ENCODE data around the gene MSRB1.

DNA sequence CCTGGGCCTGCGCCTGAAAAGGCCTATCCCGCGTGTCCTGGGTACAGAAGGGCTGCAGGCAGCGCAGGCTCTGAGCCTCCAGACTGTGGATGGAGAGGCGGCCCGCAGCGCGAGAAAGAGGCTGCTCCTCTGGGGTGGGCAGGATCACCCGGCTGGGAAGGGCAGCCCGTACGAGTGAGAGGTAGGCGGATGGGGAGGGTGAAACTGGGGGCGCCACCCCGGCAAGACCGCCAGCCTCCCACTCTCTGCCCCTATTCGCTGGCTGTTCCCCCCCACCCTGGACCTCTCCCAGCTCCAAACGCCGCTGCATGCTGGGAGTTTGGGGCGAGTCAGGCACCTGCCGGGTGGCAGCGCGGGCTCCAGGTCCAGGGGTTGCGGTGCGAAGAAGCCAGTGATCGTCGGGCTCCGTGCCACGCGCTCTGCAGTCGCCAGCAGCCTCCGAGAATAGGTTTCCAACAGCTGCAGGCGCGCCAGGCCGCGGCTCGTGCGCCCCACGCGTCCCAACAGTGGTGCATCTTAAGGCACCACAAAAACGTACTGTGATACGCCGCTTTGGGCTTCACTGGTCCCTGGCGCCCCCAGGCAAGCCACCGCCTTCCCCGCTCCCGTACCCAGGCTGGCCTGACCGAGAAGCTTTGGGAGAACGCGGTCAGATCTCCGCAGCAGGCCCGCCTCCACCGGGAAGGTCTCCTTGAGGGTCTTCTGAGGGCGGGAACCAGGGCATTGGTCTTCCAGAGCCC is 37.2 kb upstream of the MSRB1 start:
- TF ChIP-seq CTCF (conservative IDR thresholded peaks at IDR 0.05 in 1 of 2, IDR thresholded peaks at IDR 0.05 in 1 of 2; ENCODE audit: low read depth in 1 of 2, low read length in 2 of 2), result no peak
- TF ChIP-seq EZH2 (IDR thresholded peaks at IDR 0.05; ENCODE audit: low read length, missing control alignments), result peak; percentile 71
